HepG2 (cell line): ENCODE results near the gene ANKEF1. TPM values are rescaled to one million over a fixed set of nuclear protein-coding genes. Genes with fewer than 3 reads are reported as not detected.
A peak's percentile ranks its signal among the peaks of the same experiment; 100 is the strongest.

ENCODE experiments used
- ATAD3A ChIP-seq: sonication (generic); formaldehyde crosslinking; IDR thresholded peaks from 2 replicates; pipeline ENCODE4 v1.4.0; 2020; ENCODE audit warnings: missing genetic modification reagents
- CBX2 ChIP-seq, 2 experiments: fragments of 200-600 bp in 1 of 2; sonication (generic); formaldehyde crosslinking in 1 of 2; IDR thresholded peaks; 2 replicates each; pipeline versions ENCODE4 v1.7.0 to v1.8.1; 2018 to 2022; ENCODE audit warnings: low read depth in 2 of 2, low read length in 1 of 2, mild to moderate bottlenecking in 1 of 2, missing genetic modification reagents in 1 of 2
- DNMT1 ChIP-seq: sonication (generic); formaldehyde crosslinking; IDR thresholded peaks from 2 replicates; pipeline ENCODE4 v1.5.1; 2020; ENCODE audit warnings: mild to moderate bottlenecking, missing genetic modification reagents
- DNMT3B ChIP-seq: conservative IDR thresholded peaks from 2 replicates; pipeline ENCODE4 v1.6.1; 2016; ENCODE audit warnings: missing biosample characterization, control low read depth
- FLYWCH1 ChIP-seq: sonication (generic); formaldehyde crosslinking; IDR thresholded peaks from 2 replicates; pipeline ENCODE4 v1.8.1; 2023; ENCODE audit warnings: mild to moderate bottlenecking, missing genetic modification reagents
- FOXK1 ChIP-seq: sonication (generic); formaldehyde crosslinking; IDR thresholded peaks from 2 replicates; pipeline ENCODE4 v1.4.0; 2020; ENCODE audit warnings: low read depth, missing genetic modification reagents, borderline replicate concordance
- KDM1A ChIP-seq: IDR thresholded peaks from 2 replicates; pipeline ENCODE4 v1.6.1; 2016; ENCODE audit warnings: missing compliant biosample characterization
- KMT2B ChIP-seq: IDR thresholded peaks from 2 replicates; pipeline ENCODE4 v1.6.1; 2016; ENCODE audit warnings: missing genetic modification reagents, missing compliant biosample characterization
- MIER2 ChIP-seq: IDR thresholded peaks from 2 replicates; pipeline ENCODE4 v1.6.1; 2016; ENCODE audit warnings: missing biosample characterization, missing genetic modification reagents
- PHB2 ChIP-seq: fragments of 450-650 bp; IDR thresholded peaks from 2 replicates; pipeline ENCODE4 v1.6.1; 2018; ENCODE audit not compliant: partially characterized antibody
- POGZ ChIP-seq: sonication (generic); formaldehyde crosslinking; IDR thresholded peaks from 2 replicates; pipeline ENCODE4 v1.4.0; 2020; ENCODE audit warnings: mild to moderate bottlenecking, missing genetic modification reagents
- RARA ChIP-seq: IDR thresholded peaks from 2 replicates; pipeline ENCODE4 v1.6.1; 2016; ENCODE audit warnings: missing genetic modification reagents, missing compliant biosample characterization
- SALL2 ChIP-seq: sonication (generic); formaldehyde crosslinking; IDR thresholded peaks from 2 replicates; pipeline ENCODE4 v1.8.1; 2023; ENCODE audit warnings: mild to moderate bottlenecking, missing genetic modification reagents, inconsistent platforms
- SOX6 ChIP-seq, 2 experiments: fragments of 450-650 bp in 1 of 2; sonication (generic) in 1 of 2; formaldehyde crosslinking in 1 of 2; IDR thresholded peaks; 2 replicates each; pipeline versions ENCODE4 v1.4.0 to v1.6.1; 2017 to 2020; ENCODE audit warnings: antibody characterized with exemption in 1 of 2, mild to moderate bottlenecking in 1 of 2, missing genetic modification reagents in 1 of 2
- USF2 ChIP-seq, 2 experiments: sonication (generic) in 1 of 2; formaldehyde crosslinking in 1 of 2; IDR thresholded peaks; 2 replicates each; pipeline versions ENCODE4 v1.5.1 to v1.6.1; 2011 to 2020; ENCODE audit warnings: borderline replicate concordance in 1 of 2, low read depth in 1 of 2, low read length in 1 of 2, mild to moderate bottlenecking in 1 of 2, missing genetic modification reagents in 1 of 2, moderate library complexity in 1 of 2
- XBP1 ChIP-seq: sonication (generic); formaldehyde crosslinking; IDR thresholded peaks from 2 replicates; pipeline ENCODE4 v1.5.0; 2020; ENCODE audit warnings: missing genetic modification reagents
- ZKSCAN5 ChIP-seq: sonication (generic); formaldehyde crosslinking; IDR thresholded peaks from 2 replicates; pipeline ENCODE4 v1.5.1; 2020; ENCODE audit warnings: mild to moderate bottlenecking, missing genetic modification reagents
- ZNF556 ChIP-seq: sonication (generic); formaldehyde crosslinking; IDR thresholded peaks from 2 replicates; pipeline ENCODE4 v1.4.0; 2020; ENCODE audit warnings: mild to moderate bottlenecking, missing genetic modification reagents, borderline replicate concordance
- polyA plus RNA-seq, 8 experiments: library from polyadenylated mRNA; depleted of rRNA in 3 of 8; stranded (reverse) in 7 of 8; unstranded in 1 of 8; fragments of >200 nt; fragmentation: Illumina TruSeq in 4 of 8; extraction: Trizol in 4 of 8; gene quantifications; 2 replicates each; pipeline versions ENCODE4 v1.2.1 to v1.2.3, GENCODE V29; 2011 to 2016; ENCODE audit warnings: low read depth in 4 of 8, missing spikeins in 1 of 8, mixed read lengths in 1 of 8; ENCODE audit not compliant: insufficient read depth in 1 of 8
- total RNA-seq, 5 experiments: library from RNA; depleted of rRNA; stranded (reverse); fragments of >200 nt; fragmentation: Illumina TruSeq; extraction: Trizol; gene quantifications; 2 replicates each; pipeline ENCODE4 v1.2.3, GENCODE V29; 2016; ENCODE audit warnings: low read depth in 1 of 5
- TF ChIP-seq, protein P1 (sequence below): sonication (generic); formaldehyde crosslinking; IDR thresholded peaks from 2 replicates; pipeline ENCODE4 v1.5.0; 2020; ENCODE audit warnings: mild to moderate bottlenecking, missing genetic modification reagents, borderline replicate concordance
- TF ChIP-seq, protein P2 (sequence below): sonication (generic); formaldehyde crosslinking; IDR thresholded peaks from 2 replicates; pipeline ENCODE4 v1.4.0; 2020; ENCODE audit warnings: missing genetic modification reagents
- TF ChIP-seq, protein P3 (sequence below): sonication (generic); formaldehyde crosslinking; IDR thresholded peaks from 2 replicates; pipeline ENCODE4 v1.4.0; 2020; ENCODE audit warnings: missing genetic modification reagents, borderline replicate concordance

The ANKEF1 gene
- total and polyA plus RNA-seq, 2 of the 13 experiments (the other 11 are each of a cell fraction or from before 2014, with no cell fraction given): 3.1 to 8.6 TPM

GRCh38 chr20:10034717-10035571, at the start of gene ANKEF1 (continued):
- TF ChIP-seq, protein P1, sequence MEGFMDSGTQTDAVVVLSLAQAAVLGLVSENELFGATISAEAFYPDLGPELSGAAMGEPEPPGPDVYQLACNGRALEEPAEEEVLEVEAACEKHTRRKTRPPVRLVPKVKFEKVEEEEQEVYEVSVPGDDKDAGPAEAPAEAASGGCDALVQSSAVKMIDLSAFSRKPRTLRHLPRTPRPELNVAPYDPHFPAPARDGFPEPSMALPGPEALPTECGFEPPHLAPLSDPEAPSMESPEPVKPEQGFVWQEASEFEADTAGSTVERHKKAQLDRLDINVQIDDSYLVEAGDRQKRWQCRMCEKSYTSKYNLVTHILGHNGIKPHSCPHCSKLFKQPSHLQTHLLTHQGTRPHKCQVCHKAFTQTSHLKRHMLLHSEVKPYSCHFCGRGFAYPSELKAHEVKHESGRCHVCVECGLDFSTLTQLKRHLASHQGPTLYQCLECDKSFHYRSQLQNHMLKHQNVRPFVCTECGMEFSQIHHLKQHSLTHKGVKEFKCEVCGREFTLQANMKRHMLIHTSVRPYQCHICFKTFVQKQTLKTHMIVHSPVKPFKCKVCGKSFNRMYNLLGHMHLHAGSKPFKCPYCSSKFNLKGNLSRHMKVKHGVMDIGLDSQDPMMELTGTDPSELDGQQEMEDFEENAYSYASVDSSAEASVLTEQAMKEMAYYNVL: peak; percentile 90
- TF ChIP-seq KMT2B (peak; percentile 80), RARA (CRISPR knock-in tag) (peak; percentile 55), ZNF556 (CRISPR knock-in tag) (peak; percentile 86; the same call in 1 of the 2 replicates), MIER2 (CRISPR knock-in tag) (no peak; the same call in 1 of the 2 replicates), POGZ (CRISPR knock-in tag) (peak; percentile 93), ZKSCAN5 (CRISPR knock-in tag) (no peak), CBX2 (IDR thresholded peaks at IDR 0.05; ENCODE audit: low read depth, low read length) (no peak), CBX2 (CRISPR knock-in tag; IDR thresholded peaks at IDR 0.05; ENCODE audit: low read depth) (no peak; the same call in 1 of the 2 replicates), DNMT1 (CRISPR knock-in tag) (peak; percentile 84; the same call in 1 of the 2 replicates), USF2 (IDR thresholded peaks at IDR 0.05; ENCODE audit: low read depth, low read length) (no peak; the same call in 1 of the 2 replicates), USF2 (CRISPR knock-in tag; IDR thresholded peaks at IDR 0.05; ENCODE audit: borderline replicate concordance) (no peak; the same call in 1 of the 2 replicates), SOX6 (IDR thresholded peaks at IDR 0.05) (no peak), SOX6 (CRISPR knock-in tag; IDR thresholded peaks at IDR 0.05) (peak; percentile 73), FLYWCH1 (no peak), KDM1A (CRISPR knock-in tag) (no peak), SALL2 (peak; percentile 91), PHB2 (no peak), FOXK1 (peak; percentile 65), DNMT3B (CRISPR knock-in tag) (0 out of 2 replicates have a peak, but pooled peaks have one; percentile 63), XBP1 (CRISPR knock-in tag) (no peak), ATAD3A (no peak)
- TF ChIP-seq, protein P2, sequence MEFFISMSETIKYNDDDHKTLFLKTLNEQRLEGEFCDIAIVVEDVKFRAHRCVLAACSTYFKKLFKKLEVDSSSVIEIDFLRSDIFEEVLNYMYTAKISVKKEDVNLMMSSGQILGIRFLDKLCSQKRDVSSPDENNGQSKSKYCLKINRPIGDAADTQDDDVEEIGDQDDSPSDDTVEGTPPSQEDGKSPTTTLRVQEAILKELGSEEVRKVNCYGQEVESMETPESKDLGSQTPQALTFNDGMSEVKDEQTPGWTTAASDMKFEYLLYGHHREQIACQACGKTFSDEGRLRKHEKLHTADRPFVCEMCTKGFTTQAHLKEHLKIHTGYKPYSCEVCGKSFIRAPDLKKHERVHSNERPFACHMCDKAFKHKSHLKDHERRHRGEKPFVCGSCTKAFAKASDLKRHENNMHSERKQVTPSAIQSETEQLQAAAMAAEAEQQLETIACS (CRISPR knock-in tag): peak; percentile 67; the same call in 1 of the 2 replicates
- TF ChIP-seq, protein P3, sequence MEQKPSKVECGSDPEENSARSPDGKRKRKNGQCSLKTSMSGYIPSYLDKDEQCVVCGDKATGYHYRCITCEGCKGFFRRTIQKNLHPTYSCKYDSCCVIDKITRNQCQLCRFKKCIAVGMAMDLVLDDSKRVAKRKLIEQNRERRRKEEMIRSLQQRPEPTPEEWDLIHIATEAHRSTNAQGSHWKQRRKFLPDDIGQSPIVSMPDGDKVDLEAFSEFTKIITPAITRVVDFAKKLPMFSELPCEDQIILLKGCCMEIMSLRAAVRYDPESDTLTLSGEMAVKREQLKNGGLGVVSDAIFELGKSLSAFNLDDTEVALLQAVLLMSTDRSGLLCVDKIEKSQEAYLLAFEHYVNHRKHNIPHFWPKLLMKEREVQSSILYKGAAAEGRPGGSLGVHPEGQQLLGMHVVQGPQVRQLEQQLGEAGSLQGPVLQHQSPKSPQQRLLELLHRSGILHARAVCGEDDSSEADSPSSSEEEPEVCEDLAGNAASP (CRISPR knock-in tag): peak; percentile 63
